NCI-H146 (cell line): Measurements from ENCODE around the gene ZCRB1.
A peak's percentile ranks its signal among the peaks of the same experiment; 100 is the strongest.

Experiments
- DNase-seq: peaks from one replicate; lab custom pipeline; 2025; lab: John Stamatoyannopoulos, UW

Gene ZCRB1

GRCh38 chr12:42327227-42327590 lies 1.3 kb upstream of the ZCRB1 start:
- no peak for DNase-seq

GRCh38 chr12:42326541-42327226 lies 790 bp upstream of the ZCRB1 start:
- peak; percentile 36 for DNase-seq

- DNase-seq: no peak
Observed at GRCh38 chr12:42325326-42325652, 605 bp downstream of the ZCRB1 start.

- DNase-seq: no peak
Observed at GRCh38 chr12:42323856-42324255, 2.0 kb downstream of the ZCRB1 start.

- DNase-seq: no peak
Observed at GRCh38 chr12:42322567-42322966, 3.3 kb downstream of the ZCRB1 start.

GRCh38 chr12:42320796-42321195 lies 5.1 kb downstream of the ZCRB1 start:
- DNase-seq: no peak

- DNase-seq: no peak
Observed at GRCh38 chr12:42315108-42315507, 10.8 kb downstream of the ZCRB1 start.

GRCh38 chr12:42309996-42310395 lies 15.9 kb downstream of the ZCRB1 start:
- DNase-seq: no peak

GRCh38 chr12:42308390-42308789 lies 17.5 kb downstream of the ZCRB1 start:
- DNase-seq: no peak

GRCh38 chr12:42306297-42306696 lies 19.6 kb downstream of the ZCRB1 start:
- DNase-seq: no peak

- DNase-seq: no peak
Observed at GRCh38 chr12:42299392-42300308, 26.2 kb downstream of the ZCRB1 start.

- DNase-seq: no peak
Observed at GRCh38 chr12:42298887-42299286, 27.0 kb downstream of the ZCRB1 start.

- peak; percentile 36 for DNase-seq
Observed at GRCh38 chr12:42296503-42297109, 29.3 kb downstream of the ZCRB1 start.

- DNase-seq: no peak
Observed at GRCh38 chr12:42291680-42292079, 34.2 kb downstream of the ZCRB1 start.

GRCh38 chr12:42288544-42288943 lies 37.4 kb downstream of the ZCRB1 start:
- DNase-seq: no peak

- DNase-seq: no peak
Observed at GRCh38 chr12:42286741-42287140, 39.2 kb downstream of the ZCRB1 start.

GRCh38 chr12:42285431-42285830 lies 40.5 kb downstream of the ZCRB1 start:
- no peak for DNase-seq

- no peak for DNase-seq
Observed at GRCh38 chr12:42284876-42285275, 41.0 kb downstream of the ZCRB1 start.

- no peak for DNase-seq
Observed at GRCh38 chr12:42284157-42284556, 41.7 kb downstream of the ZCRB1 start.

GRCh38 chr12:42283739-42284138 lies 42.2 kb downstream of the ZCRB1 start:
- no peak for DNase-seq

- no peak for DNase-seq
Observed at GRCh38 chr12:42282294-42282693, 43.6 kb downstream of the ZCRB1 start.

GRCh38 chr12:42281844-42282243 lies 44.0 kb downstream of the ZCRB1 start:
- DNase-seq: no peak

- peak; percentile 72 for DNase-seq
Observed at GRCh38 chr12:42281278-42281677, 44.6 kb downstream of the ZCRB1 start.
